ENCODE data around the gene RAD51AP1. TPM values are rescaled to one million over a fixed set of nuclear protein-coding genes. Genes with fewer than 3 reads are reported as not detected.

RAD51AP1 gene
- total RNA-seq, 2 experiments from 2014 or later, result 35.7 to 54.4 TPM

DNA sequence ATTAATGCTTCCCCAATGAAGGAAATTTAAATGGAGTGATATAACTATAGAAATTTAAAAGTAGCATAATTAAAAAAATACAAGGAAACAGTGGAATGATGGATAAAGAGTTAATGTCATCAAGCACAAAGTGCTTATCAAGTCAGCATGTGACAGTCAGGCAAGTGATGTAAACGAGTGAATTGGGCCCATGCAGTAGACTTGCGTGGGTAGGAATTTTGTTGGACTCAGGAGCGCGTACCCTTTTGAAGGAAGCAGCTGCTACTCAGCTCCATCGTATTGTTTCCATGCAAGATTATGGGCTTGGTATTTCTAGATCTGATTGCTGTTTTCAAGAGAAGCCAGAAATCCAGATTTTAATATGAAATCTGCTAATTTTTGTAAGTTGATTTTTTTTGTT, 18.9 kb downstream of the RAD51AP1 start:
- H3K36me3 Mint-ChIP-seq, result peaks cover 41% of the 10 kb centered on the region
- no peaks in the 10 kb centered on the region for H3K9me3 Mint-ChIP-seq (ENCODE audit: low read depth)
- ATAC-seq (no peak), DNase-seq (no peak)
- H3K4me3 Mint-ChIP-seq, result no peak overlapping the region
- H3K27ac Mint-ChIP-seq, result no peak overlapping the region
- no peaks in the 10 kb centered on the region for H3K27me3 Mint-ChIP-seq
- H3K4me1 Mint-ChIP-seq, result no peaks in the 10 kb centered on the region
- CTCF ChIA-PET, result no interaction called here

DNA sequence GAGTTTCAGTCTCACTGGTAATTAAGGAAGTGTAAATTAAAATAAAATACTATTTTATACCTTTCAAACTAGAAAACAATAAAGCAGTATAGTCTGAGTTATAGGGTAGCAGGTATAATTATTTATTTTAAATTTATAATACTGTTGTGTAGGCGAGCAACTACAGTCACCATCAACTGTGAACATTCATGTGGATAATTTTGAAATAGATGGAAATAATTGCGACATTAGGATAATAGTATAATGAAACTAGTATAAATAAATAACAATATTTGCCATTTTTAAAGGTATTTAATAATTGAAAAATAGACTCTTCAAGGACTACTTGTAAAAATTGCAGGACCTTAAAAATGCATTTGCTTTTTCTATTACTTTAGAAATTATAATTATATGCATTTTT, 19.5 kb downstream of the RAD51AP1 start:
- Mint-ChIP-seq H3K27me3 (no peaks in the 10 kb centered on the region), H3K4me1 (no peaks in the 10 kb centered on the region), H3K4me3 (no peak overlapping the region), H3K27ac (no peak overlapping the region), H3K36me3 (peaks cover 38% of the 10 kb centered on the region), H3K9me3 (ENCODE audit: low read depth) (no peaks in the 10 kb centered on the region)
- CTCF ChIA-PET, result interaction anchor here (1.7 kb wide), 1 partner anchor 47 kb away, joined by 6 read pairs; no protein-coding TSS in a partner anchor
- DNase-seq (no peak), ATAC-seq (no peak)

- H3K4me1 Mint-ChIP-seq, result no peaks in the 10 kb centered on the region
- DNase-seq, result no peak
- no peaks in the 10 kb centered on the region for H3K9me3 Mint-ChIP-seq (ENCODE audit: low read depth)
- no peak within 1 kb of the TSS for H3K4me3 Mint-ChIP-seq
- no peak within 1 kb of the TSS for H3K27ac Mint-ChIP-seq
- H3K27me3 Mint-ChIP-seq, result no peaks in the 10 kb centered on the region
- ATAC-seq, result no peak
- CTCF ChIA-PET, result no interaction called here
- H3K36me3 Mint-ChIP-seq, result peaks cover 16% of the 10 kb centered on the region
These were observed 23.5 kb downstream of the RAD51AP1 start, which contains the start of gene DYRK4 for GRCh38 chr12:4562034-4562657. TSS of gene DYRK4 (plus strand) at chr12:4562208. CDS start at chr12:4562246, 38 bp downstream.

GRCh38 chr12:4563336-4563735, 24.6 kb downstream of the RAD51AP1 start:
- DNase-seq (no peak), ATAC-seq (no peak)
- Mint-ChIP-seq H3K27ac (no peak overlapping the region), H3K36me3 (peaks cover 15% of the 10 kb centered on the region), H3K4me3 (no peak overlapping the region), H3K9me3 (ENCODE audit: low read depth) (no peaks in the 10 kb centered on the region), H3K4me1 (no peaks in the 10 kb centered on the region), H3K27me3 (no peaks in the 10 kb centered on the region)
- CTCF ChIA-PET, result interaction anchor here (1.5 kb wide), 1 partner anchor 195 kb away, joined by 4 read pairs; no protein-coding TSS in a partner anchor

- ATAC-seq (no peak), DNase-seq (no peak)
- H3K27ac Mint-ChIP-seq, result no peak overlapping the region
- CTCF ChIA-PET, result interaction anchor here (1.5 kb wide), 1 partner anchor 193 kb away, joined by 4 read pairs; no protein-coding TSS in a partner anchor
- no peaks in the 10 kb centered on the region for H3K27me3 Mint-ChIP-seq
- peaks cover 12% of the 10 kb centered on the region for H3K36me3 Mint-ChIP-seq
- no peaks in the 10 kb centered on the region for H3K4me1 Mint-ChIP-seq
- H3K9me3 Mint-ChIP-seq (ENCODE audit: low read depth), result no peaks in the 10 kb centered on the region
- H3K4me3 Mint-ChIP-seq, result no peak overlapping the region
These were observed 26.1 kb downstream of the RAD51AP1 start for GRCh38 chr12:4564818-4565217.

GRCh38 chr12:4566474-4566873, 27.8 kb downstream of the RAD51AP1 start:
- CTCF ChIA-PET, result no interaction called here
- Mint-ChIP-seq H3K9me3 (ENCODE audit: low read depth) (no peaks in the 10 kb centered on the region), H3K27ac (no peak overlapping the region), H3K27me3 (no peaks in the 10 kb centered on the region), H3K4me3 (no peak overlapping the region), H3K36me3 (peaks cover 2% of the 10 kb centered on the region), H3K4me1 (no peaks in the 10 kb centered on the region)
- ATAC-seq (no peak), DNase-seq (no peak)

DNA sequence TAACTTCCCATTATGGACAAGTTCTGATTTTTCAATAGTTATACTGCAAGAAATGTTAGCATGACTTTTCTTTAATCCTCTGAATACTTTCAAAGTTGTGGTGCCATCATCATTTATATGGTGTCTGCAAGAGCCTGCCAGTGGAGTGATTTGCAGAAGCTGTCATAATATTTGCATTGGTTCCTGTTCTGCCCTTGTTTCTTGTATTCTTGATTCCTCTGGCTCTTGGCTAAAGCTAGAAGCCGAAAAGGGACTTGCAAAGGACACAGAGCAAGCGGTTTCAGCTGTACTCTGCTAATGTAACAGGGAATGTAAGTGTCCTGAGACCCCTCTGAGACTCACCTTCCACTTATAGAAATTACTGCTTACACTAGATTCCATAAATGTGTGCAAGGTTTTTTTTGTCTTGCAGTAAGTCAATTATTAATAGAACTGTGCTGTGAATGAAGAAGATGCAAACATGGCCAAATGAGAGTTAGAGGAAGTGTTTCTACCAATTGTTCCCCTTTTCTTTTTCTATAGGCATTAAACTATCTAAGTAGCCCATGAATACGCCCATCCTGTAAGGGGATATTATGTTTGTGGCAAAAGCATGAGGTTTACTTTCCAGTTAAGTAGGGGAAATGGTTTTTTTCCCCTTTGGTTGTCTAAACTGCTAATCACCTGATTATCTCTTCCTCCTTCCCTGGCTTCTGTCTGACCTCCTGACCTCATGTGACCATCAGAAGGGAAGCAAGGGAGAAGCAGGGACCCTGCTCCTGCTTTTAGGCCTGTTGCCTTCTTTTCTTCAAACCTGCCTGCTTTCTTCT, 28.6 kb downstream of the RAD51AP1 start:
- no peak for ATAC-seq
- no peak overlapping the region for H3K27ac Mint-ChIP-seq
- CTCF ChIA-PET, result no interaction called here

GRCh38 chr12:4569261-4569660, 30.6 kb downstream of the RAD51AP1 start:
- H3K4me3 Mint-ChIP-seq, result no peak overlapping the region
- H3K9me3 Mint-ChIP-seq (ENCODE audit: low read depth), result no peaks in the 10 kb centered on the region
- H3K36me3 Mint-ChIP-seq, result no peaks in the 10 kb centered on the region
- CTCF ChIA-PET, result no interaction called here
- no peak for DNase-seq
- no peak overlapping the region for H3K27ac Mint-ChIP-seq
- no peaks in the 10 kb centered on the region for H3K27me3 Mint-ChIP-seq
- ATAC-seq, result no peak
- no peaks in the 10 kb centered on the region for H3K4me1 Mint-ChIP-seq

More for the DNA sequence above, 28.6 kb downstream of the RAD51AP1 start:
- H3K9me3 Mint-ChIP-seq (ENCODE audit: low read depth), result no peaks in the 10 kb centered on the region
- H3K27me3 Mint-ChIP-seq, result no peaks in the 10 kb centered on the region
- H3K4me1 Mint-ChIP-seq, result no peaks in the 10 kb centered on the region
- no peak for DNase-seq
- H3K4me3 Mint-ChIP-seq, result no peak overlapping the region
- no peaks in the 10 kb centered on the region for H3K36me3 Mint-ChIP-seq

GRCh38 chr12:4572680-4573079, 34.0 kb downstream of the RAD51AP1 start:
- CTCF ChIA-PET, result no interaction called here
- no peaks in the 10 kb centered on the region for H3K36me3 Mint-ChIP-seq
- no peak for ATAC-seq
- no peak overlapping the region for H3K27ac Mint-ChIP-seq
- H3K9me3 Mint-ChIP-seq (ENCODE audit: low read depth), result no peaks in the 10 kb centered on the region
- no peak overlapping the region for H3K4me3 Mint-ChIP-seq
- peaks cover 12% of the 10 kb centered on the region for H3K27me3 Mint-ChIP-seq
- DNase-seq, result no peak
- H3K4me1 Mint-ChIP-seq, result no peaks in the 10 kb centered on the region

GRCh38 chr12:4579305-4580102, 40.8 kb downstream of the RAD51AP1 start:
- Mint-ChIP-seq H3K27ac (no peak overlapping the region), H3K27me3 (peaks cover 18% of the 10 kb centered on the region), H3K9me3 (ENCODE audit: low read depth) (no peaks in the 10 kb centered on the region), H3K4me1 (no peaks in the 10 kb centered on the region), H3K4me3 (no peak overlapping the region), H3K36me3 (no peaks in the 10 kb centered on the region)
- DNase-seq, result no peak
- ATAC-seq, result no peak
- CTCF ChIA-PET, result interaction anchor here (1.2 to 1.8 kb wide), 2 partner anchors 15 to 25 kb away, joined by 3 to 4 read pairs; no protein-coding TSS in a partner anchor

DNA sequence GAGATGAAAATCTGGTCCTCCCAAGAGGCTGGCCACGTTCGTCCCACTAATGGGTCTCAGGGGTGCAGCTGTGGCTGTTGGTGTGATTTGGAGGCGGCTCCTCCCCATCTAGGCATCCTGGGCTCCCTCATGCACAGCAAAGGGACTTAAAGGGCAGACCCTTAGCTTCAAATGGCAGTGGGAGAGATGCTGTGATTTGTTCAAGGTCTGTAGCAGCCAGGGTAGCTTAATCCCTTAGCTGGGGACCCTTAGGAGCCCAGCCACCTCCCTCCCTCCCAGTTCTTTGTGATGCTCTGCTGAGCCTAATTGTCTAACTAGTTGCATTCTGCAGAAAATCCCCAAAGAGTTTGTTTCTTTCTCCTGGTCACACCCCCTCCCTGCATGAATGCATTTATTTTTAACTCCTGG, 41.6 kb downstream of the RAD51AP1 start:
- Mint-ChIP-seq H3K27me3 (peaks cover 18% of the 10 kb centered on the region), H3K9me3 (ENCODE audit: low read depth) (no peaks in the 10 kb centered on the region), H3K4me3 (no peak overlapping the region), H3K4me1 (no peaks in the 10 kb centered on the region), H3K36me3 (no peaks in the 10 kb centered on the region), H3K27ac (no peak overlapping the region)
- CTCF ChIA-PET, result interaction anchor here (1.2 to 1.8 kb wide), 2 partner anchors 15 to 24 kb away, joined by 3 to 4 read pairs; no protein-coding TSS in a partner anchor
- DNase-seq, result no peak
- no peak for ATAC-seq

- H3K27ac Mint-ChIP-seq, result no peak overlapping the region
- no peaks in the 10 kb centered on the region for H3K36me3 Mint-ChIP-seq
- ATAC-seq (no peak), DNase-seq (no peak)
- peaks cover 3% of the 10 kb centered on the region for H3K27me3 Mint-ChIP-seq
- CTCF ChIA-PET, result no interaction called here
- H3K9me3 Mint-ChIP-seq (ENCODE audit: low read depth), result no peaks in the 10 kb centered on the region
- no peak overlapping the region for H3K4me3 Mint-ChIP-seq
- H3K4me1 Mint-ChIP-seq, result no peaks in the 10 kb centered on the region
These were observed 45.6 kb downstream of the RAD51AP1 start for GRCh38 chr12:4584281-4584680.

- H3K9me3 Mint-ChIP-seq (ENCODE audit: low read depth), result no peaks in the 10 kb centered on the region
- ATAC-seq, result no peak
- no peaks in the 10 kb centered on the region for H3K36me3 Mint-ChIP-seq
- no peak overlapping the region for H3K4me3 Mint-ChIP-seq
- no peak overlapping the region for H3K27ac Mint-ChIP-seq
- no peak for DNase-seq
- no peaks in the 10 kb centered on the region for H3K4me1 Mint-ChIP-seq
- CTCF ChIA-PET, result no interaction called here
- H3K27me3 Mint-ChIP-seq, result peaks cover 3% of the 10 kb centered on the region
These were observed 46.2 kb downstream of the RAD51AP1 start for GRCh38 chr12:4584896-4585295.

Data from activated CD8-positive, alpha-beta memory T cell treated with anti-CD3 and anti-CD28 coated beads, Interleukin-2, amount 10 ng/mL, durations not matched to agents 7 days and 5 days (primary cell).